SIG-M5 treated with dmso at 0.1 percent for 504 hours (cell line): ENCODE results near the gene CFP.

Source experiments
- DNase-seq: peaks from one replicate; lab custom pipeline; 2025; ENCODE audit not compliant: unreplicated experiment; lab: John Stamatoyannopoulos, UW

Gene CFP

DNA sequence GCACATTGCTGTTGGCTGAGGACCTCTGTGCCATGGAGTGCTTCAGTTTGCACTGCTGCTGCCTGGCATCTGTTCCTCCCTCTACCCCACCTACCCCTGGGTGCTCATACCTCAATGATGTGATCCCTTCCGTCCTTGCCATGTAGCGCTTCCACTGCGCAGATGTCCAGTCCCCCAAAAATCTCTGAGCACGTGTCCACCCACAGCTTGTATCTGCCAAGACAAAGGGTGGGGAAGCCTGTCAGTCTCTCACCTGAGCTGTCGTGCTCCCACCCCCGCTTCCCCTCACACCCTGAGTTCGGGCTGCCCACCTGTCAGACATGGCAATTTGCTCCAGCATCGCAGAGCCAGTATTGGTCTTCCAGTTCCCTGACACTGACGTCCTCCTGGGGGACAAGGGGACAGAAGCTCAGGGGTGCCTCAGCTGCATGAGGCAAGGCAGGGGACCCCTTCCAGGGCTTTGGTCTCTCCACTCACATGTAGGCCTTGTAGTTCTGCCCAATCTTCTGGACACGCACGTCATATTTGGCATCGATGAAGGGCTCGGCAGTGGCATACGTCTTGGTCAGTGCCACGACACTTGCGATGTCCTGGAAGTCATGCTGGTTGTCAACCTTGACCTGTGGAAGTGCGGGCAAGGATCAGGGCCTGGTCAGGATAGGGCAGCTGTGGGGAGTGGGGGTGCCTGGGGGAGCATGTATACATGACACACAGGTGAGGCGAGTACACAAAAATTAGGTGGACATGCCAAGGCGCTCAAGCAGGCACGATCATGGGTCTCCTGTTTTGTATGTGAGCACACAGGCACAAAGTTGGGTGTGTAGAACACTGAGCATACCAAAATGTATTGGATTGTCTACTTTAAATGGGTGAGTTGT lies 53.5 kb downstream of the CFP start:
- no peak for DNase-seq

DNA sequence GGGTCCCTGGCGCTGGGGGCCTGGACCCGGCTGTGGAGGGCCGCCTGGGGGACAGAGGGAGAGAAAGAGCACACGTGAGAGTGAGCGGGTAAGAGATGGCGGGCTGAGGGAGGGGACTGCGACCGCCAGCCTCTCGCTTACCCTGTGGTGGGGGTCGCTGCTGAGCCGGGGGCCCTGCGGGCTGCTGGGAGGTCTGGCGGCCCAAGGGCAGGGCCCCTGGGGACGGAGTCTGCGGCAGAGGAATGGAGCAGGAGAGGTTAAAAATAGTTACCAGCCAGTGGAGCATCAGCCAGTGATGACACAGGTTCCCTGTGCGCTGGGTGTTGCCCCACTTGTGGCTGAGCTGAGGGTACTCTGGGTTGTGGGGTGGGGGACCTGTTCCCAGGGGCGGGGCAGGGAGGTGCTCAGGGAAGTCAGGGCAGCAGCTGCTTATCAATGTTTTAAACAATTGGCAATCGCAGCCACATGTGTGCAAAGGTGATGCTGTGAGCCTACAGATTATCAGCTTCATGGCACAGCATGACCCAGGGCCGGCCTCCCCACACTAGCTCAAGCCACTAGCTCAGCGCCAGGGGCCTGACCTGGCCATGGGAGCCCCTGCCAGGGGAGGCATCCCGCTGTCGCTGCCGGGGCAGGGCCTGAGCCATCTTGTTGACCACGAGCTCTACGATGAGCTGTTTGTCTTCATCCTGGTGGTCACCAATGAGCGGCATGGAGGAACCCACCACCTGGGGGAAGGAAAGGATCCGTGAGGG lies 55.0 kb downstream of the CFP start:
- DNase-seq: no peak

DNA sequence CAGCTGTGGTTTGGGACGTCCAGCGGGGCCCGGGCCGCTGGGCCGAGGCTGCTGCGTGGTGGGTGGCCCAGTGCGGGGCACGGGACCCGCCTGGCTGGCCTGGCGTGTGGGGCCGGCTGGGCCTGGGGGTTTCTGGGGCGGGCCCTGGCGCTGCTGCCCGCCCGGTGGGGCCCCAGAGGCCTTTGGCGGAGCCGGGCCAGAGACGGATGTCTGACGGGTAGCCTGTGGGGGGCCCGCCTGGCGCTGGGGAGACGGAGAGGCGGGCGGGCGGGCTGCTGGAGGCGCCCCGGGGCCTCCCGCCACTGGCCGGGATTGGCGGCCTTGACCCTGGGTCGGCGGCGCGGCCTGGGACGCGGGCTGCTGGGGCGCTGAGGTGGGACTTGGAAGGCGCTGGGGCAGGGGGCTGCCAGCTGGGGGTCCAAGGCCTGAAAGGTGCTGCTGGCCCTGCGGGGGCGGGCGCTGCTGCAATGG lies 55.6 kb downstream of the CFP start:
- no peak for DNase-seq

DNA sequence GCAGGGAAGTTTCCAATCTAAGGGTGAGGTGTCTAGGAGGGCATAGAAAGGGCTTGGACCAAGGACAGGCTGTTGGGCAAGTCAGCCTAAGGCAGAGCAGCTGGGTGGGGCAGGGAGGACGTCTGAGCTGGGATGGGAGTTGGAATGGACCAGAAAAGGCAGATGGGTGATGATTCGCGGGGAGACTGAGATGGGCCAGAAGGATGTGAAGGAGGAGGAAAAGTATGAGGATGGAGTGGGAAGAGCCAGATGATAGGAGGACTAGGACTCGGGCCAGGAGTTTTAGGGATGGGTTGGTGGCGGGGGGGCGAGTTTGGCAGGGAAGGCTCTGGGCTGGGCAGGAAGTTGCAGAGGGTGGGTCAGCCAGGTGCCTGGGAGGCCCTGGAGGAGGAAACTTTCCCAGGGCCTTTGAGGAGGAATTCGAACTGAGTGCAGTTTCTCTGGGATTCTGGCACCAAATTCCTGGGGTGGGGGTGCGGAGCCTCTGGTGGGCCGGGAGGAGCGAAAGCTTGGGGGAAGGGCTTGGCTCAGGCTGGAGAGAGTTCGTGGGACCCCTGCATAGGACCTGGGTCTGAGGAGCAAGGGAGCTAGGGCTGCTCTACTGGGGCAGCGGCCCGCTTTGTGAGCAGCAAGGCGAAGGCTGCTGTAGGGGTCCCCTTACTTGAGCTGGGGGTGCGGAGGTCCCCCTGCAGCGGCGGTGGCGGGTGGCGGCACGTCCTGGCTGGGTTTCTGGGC lies 56.2 kb downstream of the CFP start:
- no peak for DNase-seq
